Nephron (organoid): Measurements from ENCODE around the gene SEMA4F.

Experiments
- H3K27ac Mint-ChIP-seq, 3 experiments: 2 replicates each; pipeline ENCODE4 v1.8.0; 2020; ENCODE audit warnings: mixed read lengths in 3 of 3, mild to moderate bottlenecking in 2 of 3, moderate library complexity in 1 of 3
- H3K27me3 Mint-ChIP-seq: 2 replicates; pipeline ENCODE4 v1.8.0; 2021; ENCODE audit warnings: low read depth, mild to moderate bottlenecking, moderate library complexity, mixed read lengths
- H3K36me3 Mint-ChIP-seq: 2 replicates; pipeline ENCODE4 v1.8.0; 2020; ENCODE audit warnings: low read depth, mixed read lengths
- H3K4me1 Mint-ChIP-seq: 2 replicates; pipeline ENCODE4 v1.8.0; 2020; ENCODE audit warnings: mixed read lengths
- H3K4me3 Mint-ChIP-seq, 3 experiments: 2 replicates each; pipeline ENCODE4 v1.8.0; 2020; ENCODE audit warnings: mild to moderate bottlenecking in 3 of 3, mixed read lengths in 3 of 3, moderate library complexity in 2 of 3
- H3K9me3 Mint-ChIP-seq: 2 replicates; pipeline ENCODE4 v1.8.0; 2020; ENCODE audit warnings: mixed read lengths
- CTCF ChIP-seq, 3 experiments: fragments of 200-600 bp; sonication (generic); IDR thresholded peaks; one replicate each; pipeline ENCODE4 v1.5.0; 2021; ENCODE audit warnings: antibody characterized with exemption in 3 of 3; ENCODE audit not compliant: unreplicated experiment in 3 of 3

Gene SEMA4F, protein sequence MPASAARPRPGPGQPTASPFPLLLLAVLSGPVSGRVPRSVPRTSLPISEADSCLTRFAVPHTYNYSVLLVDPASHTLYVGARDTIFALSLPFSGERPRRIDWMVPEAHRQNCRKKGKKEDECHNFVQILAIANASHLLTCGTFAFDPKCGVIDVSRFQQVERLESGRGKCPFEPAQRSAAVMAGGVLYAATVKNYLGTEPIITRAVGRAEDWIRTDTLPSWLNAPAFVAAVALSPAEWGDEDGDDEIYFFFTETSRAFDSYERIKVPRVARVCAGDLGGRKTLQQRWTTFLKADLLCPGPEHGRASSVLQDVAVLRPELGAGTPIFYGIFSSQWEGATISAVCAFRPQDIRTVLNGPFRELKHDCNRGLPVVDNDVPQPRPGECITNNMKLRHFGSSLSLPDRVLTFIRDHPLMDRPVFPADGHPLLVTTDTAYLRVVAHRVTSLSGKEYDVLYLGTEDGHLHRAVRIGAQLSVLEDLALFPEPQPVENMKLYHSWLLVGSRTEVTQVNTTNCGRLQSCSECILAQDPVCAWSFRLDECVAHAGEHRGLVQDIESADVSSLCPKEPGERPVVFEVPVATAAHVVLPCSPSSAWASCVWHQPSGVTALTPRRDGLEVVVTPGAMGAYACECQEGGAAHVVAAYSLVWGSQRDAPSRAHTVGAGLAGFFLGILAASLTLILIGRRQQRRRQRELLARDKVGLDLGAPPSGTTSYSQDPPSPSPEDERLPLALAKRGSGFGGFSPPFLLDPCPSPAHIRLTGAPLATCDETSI

GRCh38 chr2:74653985-74654882 is at the start of gene SEMA4F:
Gene SEMA4F, plus strand, starts transcription at chr2:74654247. Its CDS starts 130 bp downstream, at chr2:74654377.
- Mint-ChIP-seq H3K4me1 (peaks cover 9% of the 10 kb centered on the region), H3K4me3 (peak within 1 kb of the TSS; percentile 82 to 87 (median 87)), H3K27ac (no peak within 1 kb of the TSS), H3K27me3 (peaks cover 21% of the 10 kb centered on the region), H3K36me3 (peaks cover 5% of the 10 kb centered on the region), H3K9me3 (no peaks in the 10 kb centered on the region)
- TF ChIP-seq CTCF (IDR thresholded peaks at IDR 0.05; ENCODE audit: unreplicated experiment in 3 of 3) = no peak

GRCh38 chr2:74606927-74607326 is 47.1 kb upstream of the SEMA4F start:
- Mint-ChIP-seq H3K4me3 (no peak overlapping the region), H3K4me1 (no peaks in the 10 kb centered on the region), H3K9me3 (peaks cover 4% of the 10 kb centered on the region), H3K36me3 (no peaks in the 10 kb centered on the region), H3K27ac (no peak overlapping the region), H3K27me3 (peaks cover 40% of the 10 kb centered on the region)
- no peak for TF ChIP-seq CTCF (IDR thresholded peaks at IDR 0.05; ENCODE audit: unreplicated experiment in 3 of 3)

DNA sequence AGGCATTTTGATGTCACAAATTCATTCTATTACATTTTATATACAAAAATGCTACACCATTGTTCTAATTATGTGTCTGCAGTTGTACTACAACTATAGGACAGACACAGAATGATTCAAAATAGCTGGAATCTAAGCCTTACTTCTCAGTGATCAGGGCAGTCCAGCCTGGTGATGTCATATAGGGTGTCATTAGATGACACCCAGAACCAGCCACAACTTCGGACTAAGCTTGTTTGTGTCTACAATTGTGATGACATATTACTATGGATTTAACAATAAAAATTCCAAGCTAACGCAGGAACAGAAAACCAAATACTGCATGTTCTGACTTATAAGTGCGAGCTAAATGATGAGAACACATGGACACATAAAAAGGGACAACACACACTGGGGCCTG is 36.9 kb upstream of the SEMA4F start:
- peaks cover 8% of the 10 kb centered on the region for H3K27me3 Mint-ChIP-seq
- no peaks in the 10 kb centered on the region for H3K4me1 Mint-ChIP-seq
- no peak overlapping the region for H3K4me3 Mint-ChIP-seq
- H3K36me3 Mint-ChIP-seq = no peaks in the 10 kb centered on the region
- no peak overlapping the region for H3K27ac Mint-ChIP-seq
- no peak for TF ChIP-seq CTCF (IDR thresholded peaks at IDR 0.05; ENCODE audit: unreplicated experiment in 3 of 3)
- H3K9me3 Mint-ChIP-seq = no peaks in the 10 kb centered on the region

DNA sequence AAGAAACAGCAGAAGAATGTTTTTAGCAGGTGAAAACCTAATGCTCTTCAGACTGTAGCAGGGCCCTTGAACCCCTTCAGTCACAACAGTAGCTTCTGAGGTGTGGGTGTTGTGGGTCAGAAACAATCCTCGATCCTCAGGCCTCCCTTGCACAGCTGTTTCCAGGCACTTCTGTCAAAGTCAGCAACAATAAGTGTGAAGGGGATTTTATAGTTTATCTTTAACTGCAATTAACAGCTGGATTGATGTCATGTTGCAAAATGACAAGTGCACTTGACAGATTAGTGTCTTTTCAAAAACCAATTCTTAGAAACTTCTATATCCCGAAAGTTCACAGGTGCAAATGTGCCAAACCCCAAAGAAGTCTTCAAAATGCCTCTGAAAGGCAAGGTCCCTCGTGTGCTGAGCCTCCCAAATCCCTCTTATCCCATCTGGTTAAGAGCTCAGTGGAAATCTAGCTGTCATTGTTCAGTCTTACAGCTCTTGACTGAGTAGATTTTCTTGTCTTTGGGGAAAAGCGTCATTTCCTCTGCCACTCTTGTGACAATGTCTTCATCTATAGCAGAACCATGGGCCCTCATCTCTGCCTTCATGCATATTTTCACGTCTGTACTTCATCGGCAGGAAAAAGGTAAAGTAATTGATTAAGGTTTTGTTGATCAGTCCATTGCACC is 35.5 kb upstream of the SEMA4F start:
- Mint-ChIP-seq H3K27ac (no peak overlapping the region), H3K36me3 (no peaks in the 10 kb centered on the region), H3K9me3 (no peaks in the 10 kb centered on the region), H3K4me1 (no peaks in the 10 kb centered on the region), H3K4me3 (no peak overlapping the region), H3K27me3 (peaks cover 8% of the 10 kb centered on the region)
- TF ChIP-seq CTCF (IDR thresholded peaks at IDR 0.05; ENCODE audit: unreplicated experiment in 3 of 3) = no peak

- Mint-ChIP-seq H3K4me3 (no peak overlapping the region), H3K9me3 (no peaks in the 10 kb centered on the region), H3K27ac (no peak overlapping the region), H3K4me1 (no peaks in the 10 kb centered on the region), H3K36me3 (no peaks in the 10 kb centered on the region), H3K27me3 (no peaks in the 10 kb centered on the region)
- no peak for TF ChIP-seq CTCF (IDR thresholded peaks at IDR 0.05; ENCODE audit: unreplicated experiment in 3 of 3)
These were observed 34.3 kb upstream of the SEMA4F start for GRCh38 chr2:74619651-74620297.
